Measurements from ENCODE around the gene CLK2. TPM values are rescaled to one million over a fixed set of nuclear protein-coding genes. Genes with fewer than 3 reads are reported as not detected.
A peak's percentile ranks its signal among the peaks of the same experiment; 100 is the strongest.

CLK2 gene
- total RNA-seq, 4 donors from 2014 or later: 14.4 to 51.4 (median 32.9) TPM

DNA sequence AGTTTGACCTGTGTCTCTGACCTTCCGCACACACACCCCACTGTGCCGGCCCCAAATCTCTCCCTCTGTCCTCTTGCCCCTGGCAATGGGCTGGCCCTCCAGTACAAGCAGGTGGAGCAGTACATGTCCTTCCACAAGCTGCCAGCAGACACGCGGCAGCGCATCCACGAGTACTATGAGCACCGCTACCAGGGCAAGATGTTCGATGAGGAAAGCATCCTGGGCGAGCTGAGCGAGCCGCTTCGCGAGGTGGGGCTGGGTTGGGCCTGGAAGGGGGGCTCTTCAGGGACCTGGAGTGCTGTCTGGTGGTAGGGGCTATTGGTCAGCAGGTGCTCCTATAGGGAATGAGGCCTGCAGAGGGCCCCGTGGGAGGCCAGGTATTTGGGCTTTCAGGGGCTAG lies 11.8 kb upstream of the CLK2 start:
- Histone ChIP-seq H3K9me3 (no peaks in the 10 kb centered on the region), H3K4me1 (no peaks in the 10 kb centered on the region), H3K27me3 (no peaks in the 10 kb centered on the region), H3K27ac (no peak overlapping the region), H3K4me3 (no peak overlapping the region), H3K36me3 (peaks cover 0 to 13% of the 10 kb centered on the region in 2 donors)
- TF ChIP-seq POLR2A (IDR thresholded peaks at IDR 0.05) (no peak), POLR2AphosphoS5 (IDR thresholded peaks at IDR 0.05) (no peak), EP300 (IDR thresholded peaks at IDR 0.05) (no peak)
- TF ChIP-seq, protein P1, sequence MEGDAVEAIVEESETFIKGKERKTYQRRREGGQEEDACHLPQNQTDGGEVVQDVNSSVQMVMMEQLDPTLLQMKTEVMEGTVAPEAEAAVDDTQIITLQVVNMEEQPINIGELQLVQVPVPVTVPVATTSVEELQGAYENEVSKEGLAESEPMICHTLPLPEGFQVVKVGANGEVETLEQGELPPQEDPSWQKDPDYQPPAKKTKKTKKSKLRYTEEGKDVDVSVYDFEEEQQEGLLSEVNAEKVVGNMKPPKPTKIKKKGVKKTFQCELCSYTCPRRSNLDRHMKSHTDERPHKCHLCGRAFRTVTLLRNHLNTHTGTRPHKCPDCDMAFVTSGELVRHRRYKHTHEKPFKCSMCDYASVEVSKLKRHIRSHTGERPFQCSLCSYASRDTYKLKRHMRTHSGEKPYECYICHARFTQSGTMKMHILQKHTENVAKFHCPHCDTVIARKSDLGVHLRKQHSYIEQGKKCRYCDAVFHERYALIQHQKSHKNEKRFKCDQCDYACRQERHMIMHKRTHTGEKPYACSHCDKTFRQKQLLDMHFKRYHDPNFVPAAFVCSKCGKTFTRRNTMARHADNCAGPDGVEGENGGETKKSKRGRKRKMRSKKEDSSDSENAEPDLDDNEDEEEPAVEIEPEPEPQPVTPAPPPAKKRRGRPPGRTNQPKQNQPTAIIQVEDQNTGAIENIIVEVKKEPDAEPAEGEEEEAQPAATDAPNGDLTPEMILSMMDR (IDR thresholded peaks at IDR 0.05): no peak
- 90 to 100% methylated on average over 1 to 8 of the region's 14 CpGs for WGBS, 2 donors (ENCODE audit: low coverage in 1 of 2)
- ATAC-seq: no peak

DNA sequence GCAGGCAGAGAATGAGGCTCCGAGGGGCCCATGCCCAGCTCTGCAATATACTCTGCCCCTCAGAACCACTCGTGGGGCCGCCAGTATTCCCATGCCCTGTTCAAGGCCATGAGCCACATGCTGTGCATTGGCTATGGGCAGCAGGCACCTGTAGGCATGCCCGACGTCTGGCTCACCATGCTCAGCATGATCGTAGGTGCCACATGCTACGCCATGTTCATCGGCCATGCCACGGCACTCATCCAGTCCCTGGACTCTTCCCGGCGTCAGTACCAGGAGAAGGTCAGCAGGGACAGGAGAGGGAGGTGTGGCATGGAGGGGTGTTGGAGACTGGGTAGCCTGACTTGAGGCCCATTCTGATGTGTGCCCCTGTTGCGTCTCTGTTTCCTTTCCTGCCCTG lies 11.2 kb upstream of the CLK2 start:
- H3K27me3 ChIP-seq: no peaks in the 10 kb centered on the region
- H3K4me1 ChIP-seq: no peaks in the 10 kb centered on the region
- no peak overlapping the region for H3K4me3 ChIP-seq
- ATAC-seq: no peak
- TF ChIP-seq POLR2A (IDR thresholded peaks at IDR 0.05) (no peak), EP300 (IDR thresholded peaks at IDR 0.05) (no peak), POLR2AphosphoS5 (IDR thresholded peaks at IDR 0.05) (no peak)
- TF ChIP-seq, protein P1 (IDR thresholded peaks at IDR 0.05): no peak
- 89 to 92% methylated on average over 9 to 10 of the region's 12 CpGs for WGBS, 2 donors (ENCODE audit: low coverage in 1 of 2)
- H3K36me3 ChIP-seq: peaks cover 0 to 13% of the 10 kb centered on the region in 2 donors
- no peaks in the 10 kb centered on the region for H3K9me3 ChIP-seq
- H3K27ac ChIP-seq: no peak overlapping the region

DNA sequence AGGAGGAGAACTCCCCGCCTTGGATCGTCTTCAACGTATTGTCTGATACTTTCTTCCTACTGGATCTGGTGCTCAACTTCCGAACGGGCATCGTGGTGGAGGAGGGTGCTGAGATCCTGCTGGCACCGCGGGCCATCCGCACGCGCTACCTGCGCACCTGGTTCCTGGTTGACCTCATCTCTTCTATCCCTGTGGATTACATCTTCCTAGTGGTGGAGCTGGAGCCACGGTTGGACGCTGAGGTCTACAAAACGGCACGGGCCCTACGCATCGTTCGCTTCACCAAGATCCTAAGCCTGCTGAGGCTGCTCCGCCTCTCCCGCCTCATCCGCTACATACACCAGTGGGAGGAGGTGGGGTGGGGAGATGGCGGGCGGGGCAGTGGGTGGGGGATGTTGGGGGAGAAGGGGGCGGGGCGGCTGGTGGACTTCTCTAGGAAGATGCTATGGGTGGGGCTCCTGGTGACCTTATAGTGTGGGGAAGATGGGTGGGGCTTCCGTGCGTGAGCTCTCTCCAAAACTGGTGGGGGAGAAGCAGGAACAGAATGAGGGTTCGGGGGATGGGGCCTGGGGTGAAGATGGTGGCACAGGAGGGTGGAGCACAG lies 9.3 kb upstream of the CLK2 start:
- Histone ChIP-seq H3K4me3 (no peak overlapping the region), H3K36me3 (peaks cover 0 to 7% of the 10 kb centered on the region in 2 donors), H3K27ac (no peak overlapping the region), H3K4me1 (peaks cover 0 to 13% (median 10%) of the 10 kb centered on the region in 3 donors), H3K9me3 (no peaks in the 10 kb centered on the region), H3K27me3 (no peaks in the 10 kb centered on the region)
- ATAC-seq: no peak
- TF ChIP-seq, protein P1 (IDR thresholded peaks at IDR 0.05): no peak
- TF ChIP-seq EP300 (IDR thresholded peaks at IDR 0.05) (no peak), POLR2A (IDR thresholded peaks at IDR 0.05) (no peak), POLR2AphosphoS5 (IDR thresholded peaks at IDR 0.05) (no peak)
- WGBS, 2 donors (ENCODE audit: low coverage in 1 of 2): 92 to 100% methylated on average over 4 to 5 of the region's 29 CpGs

DNA sequence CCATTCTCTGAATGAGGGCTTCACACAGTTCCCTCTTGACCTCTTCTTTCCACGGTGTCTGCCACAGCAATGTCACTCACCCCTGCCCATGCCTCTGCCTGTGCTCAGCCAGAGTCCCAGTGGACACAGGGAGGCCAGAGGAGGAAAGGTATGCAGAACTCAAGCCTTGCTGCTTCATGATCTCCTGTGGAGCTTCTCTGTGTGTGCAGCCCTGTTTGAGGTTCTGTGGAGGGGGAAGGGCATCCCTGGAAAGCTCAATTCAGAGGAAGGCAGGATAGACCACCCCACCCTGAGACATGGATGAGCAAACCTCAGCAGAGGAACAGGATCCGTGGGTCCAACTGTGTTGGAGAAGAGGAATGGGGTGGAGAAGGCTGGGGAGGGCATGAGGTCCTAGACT lies 6.0 kb upstream of the CLK2 start:
- Histone ChIP-seq H3K4me3 (no peak overlapping the region), H3K9me3 (no peaks in the 10 kb centered on the region), H3K4me1 (peaks cover 0 to 24% (median 15%) of the 10 kb centered on the region in 3 donors), H3K36me3 (peaks cover 0 to 6% of the 10 kb centered on the region in 2 donors), H3K27ac (no peak overlapping the region), H3K27me3 (no peaks in the 10 kb centered on the region)
- no peak for ATAC-seq
- TF ChIP-seq, protein P1 (IDR thresholded peaks at IDR 0.05): no peak
- TF ChIP-seq POLR2AphosphoS5 (IDR thresholded peaks at IDR 0.05) (no peak), EP300 (IDR thresholded peaks at IDR 0.05) (no peak), POLR2A (IDR thresholded peaks at IDR 0.05) (no peak)
- WGBS, 2 donors (ENCODE audit: low coverage in 1 of 2): no CpG with 5 or more reads among the region's 2 CpGs

DNA sequence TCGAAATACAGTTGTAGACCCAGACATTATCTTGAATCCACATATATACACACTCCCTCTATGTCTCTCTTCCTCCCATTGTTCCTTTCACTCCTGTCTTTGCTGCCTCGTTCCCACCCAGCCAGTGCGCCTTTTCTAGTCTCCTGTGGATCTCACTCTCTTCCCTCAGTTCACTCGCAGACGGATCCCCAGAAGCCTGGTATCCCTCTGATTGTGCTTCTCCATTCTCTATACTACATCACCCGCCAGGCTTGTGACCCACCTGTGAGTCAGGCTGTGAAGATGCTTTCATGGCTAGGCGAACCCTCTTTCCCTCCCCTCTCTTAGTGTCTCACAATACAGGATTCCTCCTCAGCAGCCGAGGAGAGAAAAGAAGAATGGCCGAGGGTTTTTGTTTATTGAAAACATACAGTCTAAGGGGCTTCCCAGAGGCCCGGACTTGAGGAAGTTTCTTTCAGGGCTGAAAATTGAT lies 5.4 kb upstream of the CLK2 start:
- H3K9me3 ChIP-seq: no peaks in the 10 kb centered on the region
- TF ChIP-seq, protein P1 (IDR thresholded peaks at IDR 0.05): no peak
- TF ChIP-seq POLR2A (IDR thresholded peaks at IDR 0.05) (no peak), POLR2AphosphoS5 (IDR thresholded peaks at IDR 0.05) (no peak), EP300 (IDR thresholded peaks at IDR 0.05) (no peak)
- ATAC-seq: no peak
- H3K27me3 ChIP-seq: no peaks in the 10 kb centered on the region
- no peak overlapping the region for H3K27ac ChIP-seq
- H3K36me3 ChIP-seq: peaks cover 0 to 6% of the 10 kb centered on the region in 2 donors
- H3K4me1 ChIP-seq: peaks cover 0 to 29% (median 17%) of the 10 kb centered on the region in 3 donors
- 45 to 49% methylated on average over 6 to 9 of the region's 10 CpGs for WGBS, 2 donors (ENCODE audit: low coverage in 1 of 2)
- peak overlapping the region in 1 of 2 donors; percentile 78 for H3K4me3 ChIP-seq
